Measurements from ENCODE around the gene NRP2. TPM values are rescaled to one million over a fixed set of nuclear protein-coding genes. Genes with fewer than 3 reads are reported as not detected.

The NRP2 gene
- total and polyA plus RNA-seq, 7 experiments from 2014 or later = 0.35 to 23.7 (median 1.4) TPM

DNA sequence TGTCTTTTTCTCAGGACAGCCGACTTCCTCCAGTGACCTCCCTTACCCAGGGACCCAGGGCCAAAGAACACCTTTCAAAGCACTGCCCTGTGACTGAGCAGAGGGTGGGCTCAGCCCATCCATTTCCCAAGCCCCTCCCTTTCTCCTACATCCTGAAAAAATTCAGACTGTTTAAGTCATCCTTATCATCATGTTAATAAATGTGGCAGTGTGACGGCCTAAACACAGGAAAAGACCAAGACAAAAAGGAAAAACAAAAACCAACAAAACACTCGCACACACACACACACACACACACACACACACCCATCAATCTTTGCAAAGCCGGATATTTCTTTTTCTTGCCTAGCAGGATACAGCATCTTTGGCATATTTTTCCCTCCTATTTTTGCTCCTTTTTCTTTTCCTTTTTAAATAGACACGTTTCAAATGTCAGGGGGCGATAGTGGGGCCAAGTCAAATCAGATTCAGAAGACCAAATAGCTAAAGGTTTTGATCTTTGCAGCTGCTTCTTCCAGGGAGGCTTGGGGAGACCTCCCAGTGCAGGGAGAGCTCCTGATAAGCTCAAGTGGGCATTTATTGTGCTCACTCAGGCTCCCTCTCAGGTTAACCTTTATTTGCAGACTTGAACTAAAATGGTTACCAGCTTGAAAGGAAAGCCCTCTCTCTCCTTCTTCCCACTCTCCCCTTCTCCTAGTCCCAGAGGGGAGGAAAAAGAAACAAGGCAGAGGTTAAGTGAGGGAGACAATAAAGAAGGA, 39.5 kb upstream of the NRP2 start:
- Mint-ChIP-seq H3K9me3 (peaks cover 0 to 3% (median 0%) of the 10 kb centered on the region in 11 donors), H3K27ac (no peak overlapping the region), H3K4me3 (no peak overlapping the region), H3K4me1 (peaks cover 0 to 15% (median 8%) of the 10 kb centered on the region in 7 donors), H3K36me3 (peaks cover 0 to 5% (median 0%) of the 10 kb centered on the region in 5 donors), H3K27me3 (peaks cover 5 to 20% (median 12%) of the 10 kb centered on the region in 5 donors)
- H3K27ac ChIP-seq (ENCODE audit: low read depth, low read length) = no peak overlapping the region
- DNase-seq (no peak), ATAC-seq (no peak)
- H3K9me3 ChIP-seq (ENCODE audit: control insufficient read depth in 2 of 3, low read length in 3 of 3) = no peaks in the 10 kb centered on the region
- no peak overlapping the region for H3K4me3 ChIP-seq (ENCODE audit: low read length)
- no peaks in the 10 kb centered on the region for H3K4me1 ChIP-seq (ENCODE audit: control insufficient read depth in 2 of 2, insufficient read depth in 2 of 2, low read length in 2 of 2)
- intact Hi-C loops (cut with micrococcal nuclease) = no loop called here
- H3K27me3 ChIP-seq (ENCODE audit: control insufficient read depth in 2 of 2, insufficient read depth in 2 of 2, low read length in 2 of 2) = no peaks in the 10 kb centered on the region
- H3K36me3 ChIP-seq (ENCODE audit: control insufficient read depth in 2 of 3, insufficient read depth in 3 of 3, low read length in 3 of 3) = no peaks in the 10 kb centered on the region
- POLR2A ChIA-PET = no interaction called here
- CTCF ChIA-PET = interaction anchor here (0.5 to 1.0 kb wide), 2 partner anchors 20 to 1458 kb away, joined by 3 to 6 read pairs; no protein-coding TSS in a partner anchor

DNA sequence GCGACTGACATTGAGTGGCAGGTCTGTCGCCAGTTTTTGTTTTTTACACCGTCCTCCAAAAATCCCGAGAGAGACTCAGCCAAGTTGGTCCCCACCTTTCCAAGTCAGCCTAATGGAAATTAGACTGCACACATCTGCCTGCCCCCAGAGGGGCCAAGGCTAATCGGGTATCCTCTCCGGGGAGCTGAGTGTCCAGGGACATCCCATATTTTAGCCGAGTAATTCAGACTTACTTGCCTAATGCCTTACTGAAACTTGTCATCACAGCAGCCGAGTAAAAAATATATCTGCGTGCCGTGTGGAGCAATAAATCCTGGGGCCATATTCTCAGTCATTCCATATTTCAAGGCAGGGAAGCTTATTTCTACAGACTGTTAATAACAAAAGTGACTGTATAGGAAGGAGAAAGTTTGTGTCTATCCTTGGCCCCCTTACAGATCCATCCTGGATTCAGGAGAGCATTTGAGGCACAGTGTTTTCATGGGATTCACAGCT, 38.9 kb upstream of the NRP2 start:
- H3K9me3 Mint-ChIP-seq = peaks cover 0 to 3% (median 0%) of the 10 kb centered on the region in 11 donors
- H3K27ac Mint-ChIP-seq = no peak overlapping the region
- ChIA-PET POLR2A (no interaction called here), CTCF (interaction anchor here (0.5 to 1.0 kb wide), 2 partner anchors 21 to 1458 kb away, joined by 3 to 6 read pairs; no protein-coding TSS in a partner anchor)
- peaks cover 0 to 5% (median 0%) of the 10 kb centered on the region in 5 donors for H3K36me3 Mint-ChIP-seq
- Histone ChIP-seq H3K4me3 (ENCODE audit: low read length) (no peak overlapping the region), H3K27me3 (ENCODE audit: control insufficient read depth in 2 of 2, insufficient read depth in 2 of 2, low read length in 2 of 2) (no peaks in the 10 kb centered on the region), H3K36me3 (ENCODE audit: control insufficient read depth in 2 of 3, insufficient read depth in 3 of 3, low read length in 3 of 3) (no peaks in the 10 kb centered on the region), H3K4me1 (ENCODE audit: control insufficient read depth in 2 of 2, insufficient read depth in 2 of 2, low read length in 2 of 2) (no peaks in the 10 kb centered on the region), H3K9me3 (ENCODE audit: control insufficient read depth in 2 of 3, low read length in 3 of 3) (no peaks in the 10 kb centered on the region), H3K27ac (ENCODE audit: low read depth, low read length) (no peak overlapping the region)
- DNase-seq (no peak), ATAC-seq (no peak)
- peaks cover 0 to 10% (median 4%) of the 10 kb centered on the region in 7 donors for H3K4me1 Mint-ChIP-seq
- peaks cover 5 to 20% (median 13%) of the 10 kb centered on the region in 5 donors for H3K27me3 Mint-ChIP-seq
- intact Hi-C loops (cut with micrococcal nuclease) = no loop called here
- H3K4me3 Mint-ChIP-seq = no peak overlapping the region

DNA sequence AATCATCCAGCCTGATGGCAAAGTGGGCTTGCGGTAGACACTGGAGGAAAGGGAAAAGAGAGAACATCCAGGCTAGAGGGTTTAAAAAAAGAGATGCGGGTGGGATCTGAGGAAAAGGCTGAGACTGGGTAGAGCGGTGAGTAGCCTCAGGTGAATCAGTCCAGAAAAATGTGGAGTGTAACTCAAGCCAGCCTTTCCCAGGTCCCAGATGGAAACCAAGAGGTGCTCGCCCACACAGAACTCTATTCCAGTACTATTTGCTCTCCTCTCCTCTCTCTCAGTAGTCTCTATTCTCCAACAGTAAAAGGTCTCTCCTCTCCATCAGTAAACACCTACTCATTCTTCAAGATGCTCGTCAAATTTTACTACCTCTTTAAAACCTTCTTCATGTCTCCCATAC, 38.3 kb upstream of the NRP2 start:
- DNase-seq (no peak), ATAC-seq (no peak)
- H3K27me3 ChIP-seq (ENCODE audit: control insufficient read depth in 2 of 2, insufficient read depth in 2 of 2, low read length in 2 of 2) = no peaks in the 10 kb centered on the region
- intact Hi-C loops (cut with micrococcal nuclease) = no loop called here
- Mint-ChIP-seq H3K4me3 (no peak overlapping the region), H3K27me3 (peaks cover 5 to 20% (median 13%) of the 10 kb centered on the region in 5 donors), H3K9me3 (peaks cover 0 to 3% (median 0%) of the 10 kb centered on the region in 11 donors), H3K36me3 (peaks cover 0 to 5% (median 0%) of the 10 kb centered on the region in 5 donors), H3K4me1 (peaks cover 0 to 10% (median 0%) of the 10 kb centered on the region in 7 donors), H3K27ac (no peak overlapping the region)
- no peaks in the 10 kb centered on the region for H3K9me3 ChIP-seq (ENCODE audit: control insufficient read depth in 2 of 3, low read length in 3 of 3)
- ChIA-PET CTCF (no interaction called here), POLR2A (no interaction called here)
- H3K4me1 ChIP-seq (ENCODE audit: control insufficient read depth in 2 of 2, insufficient read depth in 2 of 2, low read length in 2 of 2) = no peaks in the 10 kb centered on the region
- no peaks in the 10 kb centered on the region for H3K36me3 ChIP-seq (ENCODE audit: control insufficient read depth in 2 of 3, insufficient read depth in 3 of 3, low read length in 3 of 3)
- no peak overlapping the region for H3K27ac ChIP-seq (ENCODE audit: low read depth, low read length)
- no peak overlapping the region for H3K4me3 ChIP-seq (ENCODE audit: low read length)

DNA sequence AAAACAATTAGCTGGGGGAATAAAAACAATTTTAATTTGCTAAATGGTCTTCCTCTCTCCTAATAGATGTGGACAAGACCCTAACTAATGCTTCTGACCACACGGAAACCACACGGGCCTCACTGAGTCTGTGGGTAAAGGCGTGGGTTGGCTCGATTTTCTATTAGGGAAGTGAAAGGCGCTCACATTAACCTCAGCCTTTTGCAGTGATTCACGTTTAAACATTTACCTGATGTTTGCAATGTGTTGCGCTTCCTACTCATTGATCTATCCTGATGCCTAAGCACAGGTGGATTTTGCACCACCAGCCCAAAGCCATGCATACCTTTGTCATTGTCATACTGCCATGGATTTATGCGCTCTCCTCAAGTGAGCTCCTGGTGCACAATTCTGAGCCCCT, 35.6 kb upstream of the NRP2 start:
- no peak for DNase-seq
- Histone ChIP-seq H3K27me3 (ENCODE audit: control insufficient read depth in 2 of 2, insufficient read depth in 2 of 2, low read length in 2 of 2) (no peaks in the 10 kb centered on the region), H3K4me1 (ENCODE audit: control insufficient read depth in 2 of 2, insufficient read depth in 2 of 2, low read length in 2 of 2) (no peaks in the 10 kb centered on the region), H3K36me3 (ENCODE audit: control insufficient read depth in 2 of 3, insufficient read depth in 3 of 3, low read length in 3 of 3) (no peaks in the 10 kb centered on the region), H3K27ac (ENCODE audit: low read depth, low read length) (no peak overlapping the region), H3K9me3 (ENCODE audit: control insufficient read depth in 2 of 3, low read length in 3 of 3) (no peaks in the 10 kb centered on the region), H3K4me3 (ENCODE audit: low read length) (no peak overlapping the region)
- ChIA-PET CTCF (no interaction called here), POLR2A (no interaction called here)
- Mint-ChIP-seq H3K27ac (peak overlapping the region in 1 of 9 donors; percentile 20), H3K36me3 (peaks cover 0 to 2% (median 0%) of the 10 kb centered on the region in 5 donors), H3K9me3 (no peaks in the 10 kb centered on the region), H3K27me3 (peaks cover 5 to 17% (median 13%) of the 10 kb centered on the region in 5 donors), H3K4me1 (peaks cover 0 to 10% (median 0%) of the 10 kb centered on the region in 7 donors), H3K4me3 (no peak overlapping the region)
- intact Hi-C loops (cut with micrococcal nuclease) = no loop called here
- ATAC-seq = no peak

GRCh38 chr2:205650450-205650849, 31.9 kb upstream of the NRP2 start:
- Histone ChIP-seq H3K4me1 (ENCODE audit: control insufficient read depth in 2 of 2, insufficient read depth in 2 of 2, low read length in 2 of 2) (no peaks in the 10 kb centered on the region), H3K27ac (ENCODE audit: low read depth, low read length) (no peak overlapping the region), H3K36me3 (ENCODE audit: control insufficient read depth in 2 of 3, insufficient read depth in 3 of 3, low read length in 3 of 3) (no peaks in the 10 kb centered on the region), H3K27me3 (ENCODE audit: control insufficient read depth in 2 of 2, insufficient read depth in 2 of 2, low read length in 2 of 2) (no peaks in the 10 kb centered on the region), H3K4me3 (ENCODE audit: low read length) (no peak overlapping the region), H3K9me3 (ENCODE audit: control insufficient read depth in 2 of 3, low read length in 3 of 3) (no peaks in the 10 kb centered on the region)
- Mint-ChIP-seq H3K4me1 (no peaks in the 10 kb centered on the region), H3K4me3 (no peak overlapping the region), H3K27ac (no peak overlapping the region), H3K27me3 (peaks cover 0 to 9% (median 0%) of the 10 kb centered on the region in 5 donors), H3K9me3 (no peaks in the 10 kb centered on the region), H3K36me3 (peaks cover 0 to 2% (median 0%) of the 10 kb centered on the region in 5 donors)
- ATAC-seq = no peak
- CTCF ChIA-PET = interaction anchor here (1.3 kb wide), 1 partner anchor 275 kb away, joined by 3 read pairs; no protein-coding TSS in a partner anchor
- intact Hi-C loops (cut with micrococcal nuclease) = no loop called here
- DNase-seq = no peak
- POLR2A ChIA-PET = interaction anchor here (0.6 kb wide), 1 partner anchor 464 kb away, joined by 3 read pairs; no protein-coding TSS in a partner anchor

- CTCF ChIA-PET = interaction anchor here (1.3 kb wide), 1 partner anchor 274 kb away, joined by 3 read pairs; no protein-coding TSS in a partner anchor
- Histone ChIP-seq H3K27ac (ENCODE audit: low read depth, low read length) (no peak overlapping the region), H3K4me3 (ENCODE audit: low read length) (no peak overlapping the region), H3K27me3 (ENCODE audit: control insufficient read depth in 2 of 2, insufficient read depth in 2 of 2, low read length in 2 of 2) (no peaks in the 10 kb centered on the region), H3K4me1 (ENCODE audit: control insufficient read depth in 2 of 2, insufficient read depth in 2 of 2, low read length in 2 of 2) (no peaks in the 10 kb centered on the region), H3K9me3 (ENCODE audit: control insufficient read depth in 2 of 3, low read length in 3 of 3) (no peaks in the 10 kb centered on the region), H3K36me3 (ENCODE audit: control insufficient read depth in 2 of 3, insufficient read depth in 3 of 3, low read length in 3 of 3) (no peaks in the 10 kb centered on the region)
- no peaks in the 10 kb centered on the region for H3K4me1 Mint-ChIP-seq
- no peak overlapping the region for H3K4me3 Mint-ChIP-seq
- ATAC-seq (no peak), DNase-seq (no peak)
- H3K9me3 Mint-ChIP-seq = no peaks in the 10 kb centered on the region
- H3K36me3 Mint-ChIP-seq = peaks cover 0 to 2% (median 0%) of the 10 kb centered on the region in 5 donors
- no peak overlapping the region for H3K27ac Mint-ChIP-seq
- peaks cover 0 to 7% (median 0%) of the 10 kb centered on the region in 5 donors for H3K27me3 Mint-ChIP-seq
- intact Hi-C loops (cut with micrococcal nuclease) = no loop called here
- POLR2A ChIA-PET = interaction anchor here (1.0 kb wide), 1 partner anchor 9 kb away, joined by 4 read pairs; no protein-coding TSS in a partner anchor
These were observed 31.4 kb upstream of the NRP2 start for GRCh38 chr2:205650931-205651330.
